C4-2B (cell line): ENCODE data around the gene SLIRP.

Source experiments
- H3K27ac ChIP-seq: fragments of 450-650 bp; 2 replicates; pipeline ENCODE4 v1.5.1; 2017
- ZFX ChIP-seq: fragments of 450-650 bp; IDR thresholded peaks from 2 replicates; pipeline ENCODE4 v1.6.1; 2017
- TF ChIP-seq, protein P1 (sequence below): fragments of 450-650 bp; conservative IDR thresholded peaks from 2 replicates; pipeline ENCODE4 v1.5.1; 2017; ENCODE audit warnings: mild to moderate bottlenecking

SLIRP gene

DNA sequence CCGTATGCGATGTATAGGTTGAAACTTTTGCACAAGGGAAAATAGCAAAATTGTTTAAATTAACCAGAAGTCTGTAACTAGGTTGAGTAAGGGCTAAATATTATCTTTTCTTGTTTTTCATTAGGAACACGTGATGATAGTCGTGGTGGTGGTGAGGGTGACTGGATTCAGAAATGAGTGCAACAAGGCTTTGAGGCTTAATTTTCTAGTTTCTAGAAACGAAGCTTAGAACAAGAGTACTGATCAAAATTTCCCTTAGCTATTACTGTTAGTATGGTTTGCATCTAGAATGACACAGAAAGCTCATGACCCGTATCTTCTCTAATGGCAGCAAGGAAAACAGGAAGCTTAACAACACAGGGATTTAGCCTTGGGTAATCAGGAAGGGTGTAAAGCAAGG is 7.0 kb downstream of the SLIRP start:
- TF ChIP-seq ZFX: no peak
- TF ChIP-seq, protein P1, sequence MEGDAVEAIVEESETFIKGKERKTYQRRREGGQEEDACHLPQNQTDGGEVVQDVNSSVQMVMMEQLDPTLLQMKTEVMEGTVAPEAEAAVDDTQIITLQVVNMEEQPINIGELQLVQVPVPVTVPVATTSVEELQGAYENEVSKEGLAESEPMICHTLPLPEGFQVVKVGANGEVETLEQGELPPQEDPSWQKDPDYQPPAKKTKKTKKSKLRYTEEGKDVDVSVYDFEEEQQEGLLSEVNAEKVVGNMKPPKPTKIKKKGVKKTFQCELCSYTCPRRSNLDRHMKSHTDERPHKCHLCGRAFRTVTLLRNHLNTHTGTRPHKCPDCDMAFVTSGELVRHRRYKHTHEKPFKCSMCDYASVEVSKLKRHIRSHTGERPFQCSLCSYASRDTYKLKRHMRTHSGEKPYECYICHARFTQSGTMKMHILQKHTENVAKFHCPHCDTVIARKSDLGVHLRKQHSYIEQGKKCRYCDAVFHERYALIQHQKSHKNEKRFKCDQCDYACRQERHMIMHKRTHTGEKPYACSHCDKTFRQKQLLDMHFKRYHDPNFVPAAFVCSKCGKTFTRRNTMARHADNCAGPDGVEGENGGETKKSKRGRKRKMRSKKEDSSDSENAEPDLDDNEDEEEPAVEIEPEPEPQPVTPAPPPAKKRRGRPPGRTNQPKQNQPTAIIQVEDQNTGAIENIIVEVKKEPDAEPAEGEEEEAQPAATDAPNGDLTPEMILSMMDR: no peak

DNA sequence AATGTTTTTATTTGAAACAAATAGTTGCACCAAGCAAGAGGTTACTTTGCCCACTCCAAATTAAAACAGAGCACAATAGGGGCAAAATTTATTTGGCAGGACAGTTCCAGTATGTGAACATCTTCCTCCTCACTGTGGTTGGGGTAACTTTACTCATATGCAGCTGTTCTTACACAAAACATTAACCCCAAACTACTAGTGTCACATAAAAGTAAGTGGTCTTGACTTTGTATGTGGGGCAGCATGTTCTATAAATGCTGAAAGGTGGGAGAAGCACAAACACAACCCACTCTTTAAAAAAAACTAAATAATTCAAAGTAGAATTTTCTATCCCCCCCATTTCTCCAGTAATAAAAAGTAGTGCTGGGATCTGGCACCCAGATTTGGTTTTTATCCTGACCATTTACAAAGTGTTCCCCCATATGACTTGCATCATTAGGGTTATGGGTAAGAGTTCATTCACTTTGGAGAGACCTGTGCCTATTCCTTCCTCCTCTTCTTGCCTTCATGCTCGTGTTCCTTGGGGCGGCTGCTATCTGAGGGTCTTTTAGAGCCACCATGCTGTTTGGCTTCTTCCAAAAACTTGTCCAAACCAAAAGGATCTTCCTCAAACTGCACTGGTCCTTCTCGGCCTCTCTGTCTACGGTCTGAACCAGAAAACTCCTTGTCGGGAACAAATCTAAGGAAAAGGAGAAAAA is 9.9 kb downstream of the SLIRP start:
- no peak overlapping the region for H3K27ac ChIP-seq
- TF ChIP-seq, protein P1: no peak
- no peak for TF ChIP-seq ZFX

More for the DNA sequence above, 7.0 kb downstream of the SLIRP start:
- H3K27ac ChIP-seq: no peak overlapping the region

DNA sequence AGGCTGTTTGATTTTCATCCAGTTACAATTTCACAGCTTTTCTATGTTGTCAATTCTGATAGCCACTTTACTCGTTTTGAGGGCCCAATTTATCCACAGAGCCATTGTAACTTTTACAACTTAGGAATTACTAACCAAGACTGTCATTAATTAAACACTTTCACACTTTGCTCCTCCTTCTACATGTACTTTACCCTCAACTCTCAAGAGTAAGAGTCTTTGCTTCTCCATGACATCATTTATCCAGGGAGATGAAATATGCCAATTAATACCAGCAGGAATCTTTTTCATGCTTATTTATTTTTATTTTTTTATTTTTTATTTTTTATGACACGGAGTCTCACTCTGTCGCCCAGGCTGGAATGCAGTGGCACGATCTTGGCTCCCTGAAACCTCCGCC is 13.5 kb downstream of the SLIRP start:
- no peak for TF ChIP-seq ZFX
- TF ChIP-seq, protein P1: no peak

DNA sequence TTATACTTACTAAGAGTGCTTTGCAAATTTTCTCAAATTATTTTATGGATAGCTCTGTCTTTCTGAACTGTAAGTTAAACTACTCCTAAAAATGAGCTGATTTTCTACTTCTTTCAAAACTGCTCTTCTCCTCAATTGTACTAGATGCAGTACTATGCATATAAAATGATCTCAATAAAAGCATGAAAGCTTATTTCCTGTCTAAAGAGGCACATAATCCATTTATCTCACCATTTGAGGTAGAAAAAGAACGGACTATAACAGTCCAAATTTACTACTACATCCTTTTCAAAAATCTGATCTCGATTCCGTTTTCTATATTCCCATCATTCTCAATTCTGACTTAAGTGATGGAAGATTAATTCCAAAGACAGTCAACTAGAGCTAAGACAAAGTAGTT is 14.4 kb downstream of the SLIRP start:
- H3K27ac ChIP-seq: no peak overlapping the region
- TF ChIP-seq ZFX: no peak
- TF ChIP-seq, protein P1: no peak

More for the DNA sequence above, 13.5 kb downstream of the SLIRP start:
- H3K27ac ChIP-seq: no peak overlapping the region

DNA sequence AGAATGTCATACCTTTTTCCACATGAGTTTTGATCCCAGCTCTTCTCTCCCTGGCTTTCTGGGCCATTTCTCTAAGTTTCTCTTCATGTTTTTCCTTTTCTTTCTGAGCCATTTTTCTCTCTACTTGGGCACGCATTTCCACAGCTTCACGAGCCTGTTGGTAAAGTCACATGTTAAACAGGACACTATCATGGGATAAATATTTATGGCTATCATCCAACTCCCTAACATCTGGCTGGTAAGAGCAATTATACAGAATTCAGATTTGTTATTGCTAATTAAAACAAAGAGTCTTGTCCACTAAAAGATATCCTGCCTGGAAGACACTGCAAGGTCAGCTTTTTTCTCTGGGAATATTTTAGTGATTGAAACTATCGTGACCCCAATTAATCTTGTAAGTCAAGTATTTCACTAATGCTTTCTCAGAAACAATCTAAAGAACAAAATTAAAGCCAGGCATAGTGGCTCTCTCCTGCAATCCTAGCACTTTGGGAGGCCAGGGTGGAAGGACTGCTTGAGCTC is 23.1 kb downstream of the SLIRP start:
- H3K27ac ChIP-seq: no peak overlapping the region
- TF ChIP-seq, protein P1: no peak
- no peak for TF ChIP-seq ZFX

DNA sequence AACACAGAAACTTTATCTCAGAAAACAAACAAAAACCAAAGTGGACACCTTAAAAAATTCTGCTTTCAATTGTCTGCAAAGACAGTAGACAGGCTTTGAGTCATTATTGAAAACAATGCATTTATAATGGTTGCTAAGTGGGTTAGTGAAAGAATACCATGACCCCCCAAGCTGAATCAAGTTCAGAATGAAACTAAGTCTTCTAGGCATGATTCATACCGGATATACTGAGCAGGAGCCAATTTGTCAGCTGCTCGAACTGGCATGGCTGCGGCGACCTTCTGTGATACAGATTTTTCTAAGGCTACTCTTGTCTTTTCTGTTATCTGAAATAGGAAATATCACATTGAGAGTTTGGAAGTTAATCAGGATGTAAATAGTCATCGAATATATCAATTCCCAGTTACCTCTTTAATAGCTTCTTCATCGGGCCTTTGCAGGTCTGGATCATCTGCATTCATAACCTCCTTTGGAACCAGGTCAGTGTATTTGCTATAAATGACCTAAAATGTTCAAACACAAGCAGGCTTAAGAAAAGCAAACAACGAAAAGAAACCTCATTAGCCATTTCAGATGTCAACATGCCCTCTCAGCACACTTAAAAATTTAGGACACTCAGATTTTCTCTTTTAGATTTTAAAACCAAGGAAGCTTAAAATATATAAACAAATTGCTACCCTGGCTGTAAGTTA is 30.8 kb downstream of the SLIRP start:
- TF ChIP-seq, protein P1: no peak
- TF ChIP-seq ZFX: no peak
- H3K27ac ChIP-seq: no peak overlapping the region

DNA sequence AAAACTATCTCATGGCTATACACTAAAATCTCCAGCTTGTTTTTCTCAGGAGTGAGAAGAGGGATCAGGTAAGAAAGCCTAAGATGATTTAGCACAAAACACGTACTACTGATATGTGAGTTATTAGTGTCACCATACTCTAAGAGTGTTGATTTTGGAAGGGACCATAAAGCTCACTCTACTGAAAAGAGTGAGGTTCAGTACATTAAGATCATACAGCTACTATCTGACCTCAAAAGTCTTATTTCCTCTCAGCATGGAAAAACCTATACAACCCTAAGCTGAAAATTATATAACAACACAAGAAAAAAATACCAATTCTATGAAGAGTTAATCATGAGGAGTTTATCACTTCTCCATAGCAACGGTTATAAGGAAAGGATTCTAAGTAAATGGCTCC is 33.5 kb downstream of the SLIRP start:
- TF ChIP-seq, protein P1: no peak
- TF ChIP-seq ZFX: no peak

More for the DNA sequence above, 33.5 kb downstream of the SLIRP start:
- no peak overlapping the region for H3K27ac ChIP-seq
